Measurements from ENCODE around the gene SGO2.
A peak's percentile ranks its signal among the peaks of the same experiment; 100 is the strongest.
"Not testable (repeated sequence)": the region's sequence is repeated elsewhere in the genome, so short reads cannot be mapped to it uniquely, and the experiment has no call there.

Gene SGO2

DNA sequence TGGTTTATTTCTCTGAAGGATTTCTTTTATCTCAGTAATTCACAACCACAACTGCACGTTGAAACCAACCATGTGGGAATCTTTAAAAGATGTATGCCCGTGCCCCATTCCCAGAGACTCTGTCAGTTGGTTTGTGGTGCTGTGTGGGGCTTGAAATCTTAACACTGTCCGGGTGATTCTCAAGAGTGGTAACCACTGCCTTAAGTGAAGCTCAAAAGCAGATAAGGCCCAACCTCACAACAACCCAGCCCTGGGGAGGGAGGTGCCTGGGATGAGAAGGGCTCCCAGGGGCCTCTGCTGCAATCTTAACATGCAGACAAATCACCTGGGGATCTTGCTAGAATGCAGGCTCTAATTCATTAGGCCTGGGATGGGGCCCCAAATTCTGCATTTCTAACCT, 73.2 kb downstream of the SGO2 start:
- no peak for DNase-seq

DNA sequence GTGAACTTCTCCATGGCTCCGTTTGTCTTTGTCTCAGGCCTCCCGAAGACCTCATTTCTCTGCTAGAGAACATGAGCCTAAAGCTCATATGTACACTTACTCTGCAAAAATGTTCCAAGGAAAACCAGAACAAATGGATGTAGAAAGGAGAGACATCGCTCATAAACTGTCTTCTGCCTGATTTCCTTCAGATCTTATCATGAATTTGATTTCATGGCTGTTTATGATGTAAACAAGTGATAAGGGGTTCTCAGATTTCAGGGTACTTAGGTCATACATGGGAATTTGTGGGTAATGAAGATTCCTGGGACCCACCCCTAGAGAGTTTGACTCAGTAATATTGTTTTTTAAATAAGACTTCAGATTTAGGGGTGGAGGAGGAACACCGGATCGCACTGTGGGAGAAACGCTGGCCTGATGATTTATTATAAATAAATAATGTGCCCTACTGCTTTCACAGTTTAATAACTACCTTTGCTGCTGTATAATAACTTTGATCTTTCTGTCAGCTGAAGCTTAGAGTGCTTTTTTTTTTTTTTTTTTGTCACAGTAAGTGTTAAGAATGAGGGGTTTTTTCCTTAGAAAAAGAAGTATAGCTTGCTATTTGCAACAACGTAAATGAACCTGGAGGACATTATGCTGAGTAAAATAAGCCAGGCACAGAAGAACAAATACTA, 74.7 kb downstream of the SGO2 start:
- DNase-seq, result no peak

DNA sequence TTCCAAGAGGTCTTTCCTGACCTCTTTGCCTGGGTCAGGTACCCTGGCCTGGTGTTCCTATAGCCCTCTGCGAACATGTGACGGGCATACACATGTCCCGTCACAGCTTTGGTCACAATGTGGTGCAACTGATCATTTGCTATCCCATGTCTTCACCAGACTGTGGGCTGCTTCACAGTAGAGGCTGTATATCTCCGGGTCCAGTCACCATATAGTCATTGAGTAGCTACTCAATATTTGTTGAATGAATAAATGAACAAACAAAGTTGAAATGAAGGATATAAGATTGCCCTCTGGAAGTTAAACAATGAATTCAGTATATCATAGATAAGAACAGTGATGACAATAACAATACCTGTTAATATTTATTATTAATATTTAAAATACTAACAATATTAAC, 76.6 kb downstream of the SGO2 start:
- DNase-seq, result no peak

DNA sequence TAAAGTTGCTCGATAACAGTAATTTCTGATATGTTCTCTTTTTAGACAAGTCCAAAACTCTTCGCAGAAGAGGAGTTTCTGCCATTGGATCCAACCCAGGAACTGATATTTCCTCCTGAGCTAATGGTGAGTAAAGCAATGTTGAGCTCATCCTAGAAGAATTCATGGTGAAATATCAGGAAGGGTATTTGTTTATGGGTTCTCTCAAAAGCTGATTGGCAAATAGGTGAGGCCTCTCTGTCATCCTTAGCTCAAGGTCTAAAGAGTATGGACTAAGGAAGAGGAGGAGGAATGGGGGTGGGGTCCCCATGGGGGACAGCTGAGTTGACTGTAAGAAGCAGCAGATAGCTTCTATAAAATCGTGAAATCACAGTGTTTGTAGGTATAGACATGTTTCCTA, 78.0 kb downstream of the SGO2 start:
- DNase-seq, result no peak

DNA sequence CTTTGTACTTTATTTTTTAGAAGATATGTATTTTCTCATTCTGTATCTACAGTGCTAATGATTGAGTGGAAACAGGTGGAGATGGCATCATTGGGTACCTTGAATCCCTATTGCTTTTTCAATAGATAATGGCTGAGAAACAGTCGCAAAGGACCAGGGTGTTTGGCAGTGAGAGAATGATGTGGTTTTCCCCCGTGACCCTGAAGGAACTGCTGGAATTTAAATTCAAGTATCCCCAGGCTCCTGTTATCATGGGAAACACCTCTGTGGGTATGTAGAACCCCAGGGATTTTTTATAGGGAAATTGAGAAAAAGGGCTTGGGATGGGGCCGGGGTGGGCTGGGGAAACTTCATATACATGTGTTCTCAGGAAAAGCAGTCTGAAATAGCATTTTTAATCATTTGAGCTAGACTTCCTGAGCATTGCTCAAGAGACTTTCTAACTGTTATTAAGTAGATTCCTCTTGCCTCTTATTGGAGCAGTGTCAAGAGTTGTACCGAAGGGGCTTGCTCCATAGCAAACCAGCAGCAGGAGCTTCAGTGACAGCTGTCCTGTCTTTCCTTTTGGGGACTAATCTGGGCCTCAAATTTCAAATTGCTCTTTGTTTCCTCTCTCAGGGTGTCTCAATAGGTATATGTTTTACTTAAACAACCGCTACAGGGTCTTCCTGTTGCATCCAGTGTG, 78.7 kb downstream of the SGO2 start:
- DNase-seq, result peak; percentile 6

DNA sequence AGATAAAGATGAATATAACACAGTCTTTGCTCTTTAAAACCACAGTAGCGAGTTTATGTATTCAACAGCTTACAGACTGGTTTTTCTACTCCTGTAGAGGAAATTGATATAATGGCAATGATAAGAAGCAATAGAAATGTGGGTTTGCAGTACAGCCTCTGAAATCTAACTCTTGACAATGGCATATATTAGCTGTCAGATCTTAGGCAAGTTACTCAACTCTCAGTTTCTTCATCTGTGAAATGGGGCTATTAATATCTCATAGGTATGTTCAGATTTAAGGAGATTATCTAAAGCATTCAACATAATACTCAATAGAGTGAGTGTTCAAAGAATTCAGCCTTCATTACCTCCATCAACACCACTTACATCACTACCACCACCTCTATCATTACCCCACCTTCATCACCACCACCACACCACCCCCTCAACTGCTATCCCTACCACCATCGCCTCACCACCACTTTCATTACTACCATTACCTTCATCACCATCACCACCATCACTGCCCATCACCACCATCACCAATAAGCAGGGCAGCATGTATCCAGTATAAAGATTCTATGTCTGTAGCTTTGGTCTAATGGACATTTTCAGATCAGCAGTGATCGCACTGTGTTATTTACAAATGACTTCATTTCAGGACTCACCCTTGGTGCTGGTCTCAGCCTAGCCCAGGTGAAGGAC, 82.5 kb downstream of the SGO2 start:
- DNase-seq, result no peak

DNA sequence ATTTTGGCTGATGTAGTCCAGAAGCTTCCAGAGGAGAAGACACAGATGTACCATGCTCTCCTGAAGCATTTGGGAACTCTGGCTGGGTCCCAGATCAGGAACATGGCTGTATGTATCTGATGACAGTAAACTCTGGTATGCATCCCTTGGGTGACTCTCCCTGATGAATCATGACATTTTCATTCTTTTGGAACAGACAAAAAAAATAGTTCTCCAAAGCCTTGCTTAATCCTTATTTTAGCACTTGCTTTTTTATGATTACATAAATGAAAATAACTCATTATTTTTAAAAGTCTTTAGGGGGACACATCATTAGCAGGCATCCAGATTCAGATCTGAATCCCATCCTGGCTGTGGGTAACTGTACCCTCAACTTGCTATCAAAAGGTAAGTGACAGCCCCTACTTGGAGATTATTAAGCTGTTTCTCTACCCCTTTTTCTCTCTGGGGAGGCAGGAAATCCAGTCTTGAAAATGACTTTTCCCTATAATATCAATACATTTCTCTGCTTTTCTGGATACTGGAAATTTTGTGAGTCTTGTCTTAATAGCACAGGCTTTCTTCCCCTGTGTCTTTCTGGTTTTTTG, 83.1 kb downstream of the SGO2 start:
- DNase-seq, result no peak

DNA sequence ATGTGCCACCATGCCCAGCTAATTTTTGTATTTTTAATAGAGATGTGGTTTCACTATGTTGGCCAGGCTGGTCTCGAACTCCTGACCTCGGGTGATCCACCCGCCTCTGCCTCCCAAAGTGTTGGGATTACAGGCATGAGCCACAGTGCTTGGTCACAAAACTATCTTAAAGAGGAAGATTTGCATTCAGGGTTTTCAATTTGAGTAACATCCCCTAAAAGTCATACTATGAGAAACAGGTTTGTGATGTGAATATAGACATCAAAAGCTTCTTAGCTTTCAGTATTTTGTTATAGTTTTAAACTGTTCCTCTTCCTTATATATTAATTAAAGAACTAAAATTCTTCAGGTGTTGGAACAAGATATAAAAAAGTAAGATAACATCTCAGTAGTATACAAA, 84.2 kb downstream of the SGO2 start:
- DNase-seq, result not testable (repeated sequence)

DNA sequence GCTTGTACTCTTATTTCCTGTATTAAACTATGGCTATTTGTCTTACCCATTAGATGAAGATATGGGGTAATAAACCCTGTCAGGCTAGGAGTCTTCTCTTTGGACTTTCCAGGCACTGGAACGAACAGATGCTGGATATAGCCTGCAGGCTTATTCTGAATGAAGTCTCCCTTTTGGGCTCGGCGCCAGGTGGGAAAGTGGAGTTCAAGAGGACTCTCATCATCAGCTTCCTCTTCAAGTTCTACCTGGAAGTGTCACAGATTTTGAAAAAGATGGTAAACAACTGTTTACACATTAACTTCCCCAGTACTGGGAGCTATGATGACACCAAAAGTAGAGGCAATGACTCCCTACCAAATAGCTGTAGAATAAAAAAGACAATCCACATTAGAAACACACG, 87.7 kb downstream of the SGO2 start:
- no peak for DNase-seq

DNA sequence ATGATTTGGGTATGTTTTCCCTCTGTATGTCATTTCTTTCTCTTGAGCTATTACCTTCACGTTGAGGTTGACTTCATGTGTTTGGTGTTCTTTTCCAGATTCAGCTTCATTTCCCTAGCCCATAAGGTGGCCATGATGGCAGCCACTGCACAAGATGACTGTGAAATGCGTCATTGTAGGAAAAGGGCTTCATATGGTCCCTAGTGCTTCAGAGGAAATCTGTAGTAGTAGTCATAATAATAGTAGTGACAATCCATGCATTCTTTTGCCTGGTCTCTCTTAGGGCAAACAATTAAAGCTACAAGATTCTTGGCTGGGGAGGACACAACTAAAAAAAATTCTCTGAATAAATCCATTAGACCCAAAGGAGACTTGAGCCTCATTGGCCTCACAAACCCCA, 88.2 kb downstream of the SGO2 start:
- no peak for DNase-seq

DNA sequence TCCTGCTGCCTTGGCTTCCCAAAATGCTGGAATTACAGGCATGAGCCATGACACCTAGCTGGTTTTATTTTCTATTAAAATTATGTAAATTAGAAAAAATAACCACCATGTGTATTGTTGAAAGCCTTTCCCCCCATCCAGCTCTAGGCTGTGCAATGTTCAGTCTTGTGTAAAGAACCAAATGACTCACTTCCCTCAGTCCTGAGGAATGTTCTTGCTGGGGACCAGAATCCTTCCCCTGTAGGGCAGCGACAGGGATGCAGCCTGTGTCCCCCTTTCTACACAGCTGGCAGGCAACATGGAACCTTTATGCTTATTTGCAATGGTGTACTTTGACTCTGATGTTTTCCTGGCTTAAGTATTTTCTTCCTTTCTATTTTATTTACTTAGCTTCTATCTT, 89.2 kb downstream of the SGO2 start:
- DNase-seq, result no peak

DNA sequence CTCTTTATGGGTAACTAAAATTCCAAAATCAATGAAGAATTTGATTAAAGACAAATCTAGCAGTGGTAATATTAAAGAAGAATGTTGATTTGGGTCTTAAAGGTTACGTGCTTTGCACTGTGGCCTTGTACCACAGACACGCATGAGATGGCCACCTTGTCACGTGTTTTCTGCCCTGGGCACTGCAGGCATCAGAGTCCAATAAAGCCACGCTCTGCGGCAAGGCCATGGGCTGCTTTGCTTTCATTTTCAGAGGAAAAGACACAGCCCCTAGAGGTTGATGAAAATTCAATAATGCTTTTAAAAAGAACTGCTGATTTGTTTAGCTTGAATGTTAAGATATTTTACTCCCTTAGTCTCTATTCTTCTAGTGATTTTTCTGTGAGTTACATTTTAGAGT, 90.2 kb downstream of the SGO2 start:
- DNase-seq, result no peak

DNA sequence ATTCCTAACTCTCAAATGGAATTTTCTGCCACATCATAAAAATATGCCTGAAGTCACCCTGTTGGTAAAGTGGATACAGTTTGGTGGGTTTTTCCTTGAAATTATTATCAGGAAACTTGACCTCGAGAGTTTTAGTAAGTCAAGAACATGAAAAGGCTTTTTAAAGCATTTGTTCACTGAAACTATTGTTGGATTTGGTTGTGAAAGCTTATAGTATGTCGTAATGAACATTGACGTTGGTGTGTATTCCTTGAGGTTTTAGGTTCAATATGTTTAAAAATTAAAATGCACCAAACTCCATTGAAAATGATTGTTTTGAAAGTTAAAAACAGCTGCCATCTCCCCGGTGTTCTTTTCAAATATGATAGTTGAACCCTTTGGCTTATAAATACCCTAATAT, 90.6 kb downstream of the SGO2 start:
- DNase-seq, result no peak

DNA sequence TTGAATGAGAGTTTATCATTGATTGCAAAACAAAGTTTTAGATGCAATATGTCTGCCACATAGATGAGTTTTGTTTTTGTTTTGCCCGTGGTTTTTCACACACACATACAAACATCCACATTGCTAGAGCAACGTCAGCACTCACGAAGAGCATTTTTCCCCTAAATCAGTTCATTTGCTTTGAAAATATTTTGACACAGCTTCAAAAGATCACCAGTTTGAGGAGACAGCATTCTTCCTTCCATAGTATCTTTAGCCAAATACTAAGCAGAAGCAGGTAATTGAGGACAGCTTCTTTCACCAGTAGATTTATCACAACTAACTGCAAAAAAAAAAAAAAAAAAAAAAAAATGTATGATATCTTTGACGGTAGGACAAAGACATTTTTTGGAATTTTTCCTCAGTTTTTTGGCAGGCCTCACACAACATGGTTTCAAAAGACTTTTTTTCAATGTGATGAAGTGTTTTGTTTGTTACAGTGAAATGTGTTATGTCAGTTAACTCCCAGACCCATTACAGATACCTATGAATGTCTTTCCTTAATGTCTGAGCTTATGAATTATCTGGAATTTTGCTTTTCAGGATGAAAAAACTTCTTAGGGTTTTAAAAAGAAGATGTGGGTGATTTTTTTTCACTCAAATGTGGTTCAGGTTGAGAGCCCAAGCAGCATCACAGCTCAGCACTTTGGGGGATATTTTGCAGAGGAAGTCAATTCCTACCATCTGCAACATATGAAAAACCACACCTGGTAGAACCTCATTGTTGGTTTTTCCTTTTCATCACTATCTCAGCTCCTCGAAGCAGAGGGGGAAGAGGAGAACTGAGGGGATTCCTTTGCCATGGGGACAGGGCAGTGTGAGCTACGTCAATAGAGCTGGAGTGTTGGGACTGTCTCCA, 91.4 kb downstream of the SGO2 start:
- no peak for DNase-seq

DNA sequence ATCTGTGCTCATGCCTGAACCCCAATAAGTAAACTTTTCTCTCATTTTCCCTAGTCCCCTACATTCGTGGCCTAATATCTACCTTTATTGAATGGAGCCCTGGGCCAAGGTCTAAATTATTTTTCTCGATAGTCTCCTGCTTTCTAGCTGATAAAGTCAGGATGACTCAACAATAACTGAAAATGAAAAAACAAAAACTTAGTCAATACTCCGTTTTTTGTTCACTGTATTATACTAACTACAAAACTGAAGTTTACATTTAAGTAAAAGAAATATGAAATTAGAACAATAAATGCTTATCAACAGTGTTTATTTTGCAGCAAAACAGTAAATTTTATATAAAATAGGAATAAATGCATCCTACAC, 92.0 kb downstream of the SGO2 start:
- DNase-seq, result no peak

DNA sequence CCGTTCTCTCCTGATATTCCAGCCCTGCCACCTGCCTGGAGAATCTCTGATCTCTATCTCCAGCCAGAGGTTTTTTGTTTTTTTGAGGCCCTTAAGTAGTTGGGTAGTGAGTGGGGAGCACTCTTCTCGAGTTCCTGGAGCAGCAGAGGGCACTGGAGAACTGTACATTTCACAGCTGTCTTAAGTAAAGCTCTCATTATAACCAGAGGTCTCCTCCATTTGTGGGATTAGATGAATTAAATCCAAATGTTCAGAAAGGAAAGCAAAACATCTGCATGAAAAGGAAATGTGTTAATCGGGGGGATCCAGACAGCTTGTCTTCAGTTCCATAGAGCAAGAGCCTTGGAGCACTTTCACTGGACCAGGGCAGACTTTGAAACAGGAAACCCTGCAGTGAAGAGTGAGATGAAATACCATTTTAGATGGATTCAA, 92.6 kb downstream of the SGO2 start:
- DNase-seq, result no peak

DNA sequence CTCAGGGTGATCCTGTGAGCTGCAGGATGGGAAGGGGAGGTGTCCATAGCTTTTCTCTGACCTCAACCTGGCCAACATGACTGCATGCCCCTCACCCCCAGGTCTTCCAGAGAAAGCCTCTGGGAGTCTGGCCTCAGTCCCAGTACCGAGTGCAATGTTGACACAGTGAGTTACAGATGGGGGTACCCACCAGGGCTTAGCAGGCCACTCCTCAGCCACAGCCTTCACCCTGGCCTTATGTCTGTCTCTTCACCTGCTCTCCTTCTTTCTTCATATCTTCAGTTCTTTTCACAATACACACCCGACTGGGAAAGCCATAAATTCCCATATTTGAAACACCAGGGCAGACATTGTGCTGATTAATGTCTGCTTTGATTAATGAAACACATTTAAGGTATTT, 93.3 kb downstream of the SGO2 start:
- no peak for DNase-seq

DNA sequence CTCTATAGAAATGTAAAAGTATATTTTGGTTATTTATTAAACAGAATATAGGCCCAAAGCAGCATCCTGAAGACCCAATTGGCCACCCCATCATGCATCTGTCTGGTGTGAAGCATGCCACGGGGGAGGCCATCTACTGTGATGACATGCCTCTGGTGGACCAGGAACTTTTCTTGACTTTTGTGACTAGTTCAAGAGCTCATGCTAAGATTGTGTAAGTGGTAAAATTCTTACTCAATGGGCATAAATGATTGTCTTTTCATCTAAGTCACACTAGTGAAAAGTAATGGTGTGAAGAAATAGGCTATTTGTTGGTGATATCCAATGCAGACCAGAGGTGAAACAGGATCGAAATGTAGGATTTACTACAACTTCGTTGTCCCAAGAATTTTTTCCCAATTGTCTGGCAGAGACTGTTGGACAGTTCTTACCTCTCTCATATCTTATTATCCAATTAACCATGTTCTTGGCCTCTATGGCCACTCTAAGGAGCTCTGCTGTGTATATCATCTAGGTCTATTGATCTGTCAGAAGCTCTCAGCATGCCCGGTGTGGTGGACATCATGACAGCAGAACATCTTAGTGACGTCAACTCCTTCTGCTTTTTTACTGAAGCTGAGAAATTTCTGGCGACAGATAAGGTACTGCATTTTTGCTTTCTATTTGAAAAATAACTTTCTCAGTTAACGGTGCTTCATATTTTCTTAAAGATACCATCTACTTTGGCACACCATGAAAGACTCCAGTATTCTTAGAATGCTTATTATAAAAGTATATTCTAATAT, 94.8 kb downstream of the SGO2 start:
- no peak for DNase-seq

DNA sequence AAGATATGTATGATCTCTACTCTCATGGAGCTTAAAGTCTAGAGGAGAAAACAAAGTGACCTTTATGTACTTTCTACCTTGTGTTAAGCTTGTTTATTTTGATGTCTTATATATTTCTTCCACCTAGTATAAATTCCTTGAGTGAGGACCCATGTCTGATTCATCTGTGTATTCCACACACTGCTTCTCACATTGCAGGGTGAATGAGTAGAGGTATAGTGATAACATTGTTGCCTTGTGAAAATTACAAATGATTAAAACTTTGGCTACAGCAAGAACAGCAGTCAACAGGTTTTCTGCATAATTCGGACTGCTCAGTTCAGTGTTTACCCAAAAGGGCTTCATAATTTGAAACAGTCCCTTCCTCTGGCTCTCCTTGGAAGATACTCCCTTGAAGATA, 96.1 kb downstream of the SGO2 start:
- DNase-seq, result no peak

DNA sequence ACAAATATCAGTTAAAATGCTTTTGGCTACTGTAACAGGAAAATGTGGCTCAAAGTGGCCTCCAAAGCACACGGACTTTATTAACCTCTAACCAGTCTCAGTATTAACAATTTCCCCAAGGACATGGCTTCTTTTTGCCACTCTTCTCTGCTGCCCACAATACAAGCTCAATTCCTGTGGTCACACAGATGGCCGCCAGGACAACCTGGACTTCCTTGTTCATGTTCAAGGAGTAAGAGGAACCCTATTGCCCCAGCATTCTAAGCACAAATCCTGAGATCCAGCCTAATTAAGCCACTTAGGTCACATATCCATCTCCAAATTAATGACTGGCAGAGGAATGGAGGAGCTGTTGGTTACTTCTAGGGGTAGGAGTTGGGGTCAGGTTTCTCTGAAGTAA, 98.0 kb downstream of the SGO2 start:
- no peak for DNase-seq

DNA sequence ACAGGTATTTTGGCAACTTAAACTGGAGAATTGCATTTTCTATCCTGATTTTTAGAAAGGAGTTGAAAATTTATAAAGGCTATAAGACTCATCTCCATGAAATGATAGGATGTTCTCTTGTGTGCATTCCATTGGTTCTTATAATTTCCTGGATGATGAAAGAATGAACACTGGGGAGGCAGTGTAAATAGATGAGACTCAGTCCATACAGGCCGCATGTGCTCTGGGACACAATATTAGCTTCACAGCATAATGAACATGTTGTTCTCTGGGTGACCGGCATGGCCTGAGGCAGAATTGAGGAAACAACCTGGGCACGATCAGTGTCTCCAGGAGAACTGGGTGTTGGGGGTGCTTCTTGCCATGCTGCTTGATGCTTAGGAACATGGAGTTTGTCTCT, 98.7 kb downstream of the SGO2 start:
- no peak for DNase-seq

DNA sequence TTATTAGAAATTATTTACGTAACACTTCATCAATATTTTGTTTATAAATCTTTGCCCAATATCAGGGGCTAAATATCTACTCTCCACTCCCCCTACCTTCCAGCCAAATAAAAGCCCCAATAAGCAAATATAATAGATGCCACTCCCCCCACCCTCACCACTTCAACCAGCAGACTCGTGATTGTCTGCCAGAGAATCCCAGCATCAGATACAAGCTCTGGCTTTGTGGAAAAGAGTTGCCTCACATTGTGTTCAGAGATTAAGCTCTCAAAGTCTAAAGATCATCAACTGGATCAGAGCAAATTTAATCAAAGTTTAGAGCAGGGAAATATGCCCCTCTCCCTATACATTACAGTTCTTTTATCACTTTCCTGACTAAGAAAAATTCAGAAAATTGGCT, 99.3 kb downstream of the SGO2 start:
- DNase-seq, result no peak

All from NCI-H524 treated with DMSO at 0.1 percent for 48 hours (cell line).